ENCODE results near the gene PKD1L1. TPM values are rescaled to one million over a fixed set of nuclear protein-coding genes. Genes with fewer than 3 reads are reported as not detected.

The PKD1L1 gene
- total RNA-seq, 2 donors from 2014 or later = 0.40 to 1.2 TPM

GRCh38 chr7:47771990-47772360, 176.3 kb downstream of the PKD1L1 start:
- H3K9ac ChIP-seq (ENCODE audit: low read depth in 2 of 2, low read length in 2 of 2) = no peak overlapping the region
- no peak overlapping the region for H3K4me3 ChIP-seq
- no peaks in the 10 kb centered on the region for H3K4me1 ChIP-seq
- H3K9me3 ChIP-seq = no peaks in the 10 kb centered on the region
- H3K27me3 ChIP-seq = no peaks in the 10 kb centered on the region
- no peak for DNase-seq
- no peak overlapping the region for H3K27ac ChIP-seq
- TF ChIP-seq CTCF (IDR thresholded peaks at IDR 0.05) = no peak
- intact Hi-C loops (cut with DNase I) = no loop called here
- no peaks in the 10 kb centered on the region for H3K36me3 ChIP-seq

- H3K27me3 ChIP-seq = no peaks in the 10 kb centered on the region
- no peak overlapping the region for H3K9ac ChIP-seq (ENCODE audit: low read depth in 2 of 2, low read length in 2 of 2)
- H3K4me3 ChIP-seq = no peak overlapping the region
- intact Hi-C loops (cut with DNase I) = no loop called here
- no peaks in the 10 kb centered on the region for H3K4me1 ChIP-seq
- H3K27ac ChIP-seq = no peak overlapping the region
- TF ChIP-seq CTCF (IDR thresholded peaks at IDR 0.05) = no peak
- no peaks in the 10 kb centered on the region for H3K36me3 ChIP-seq
- no peak for DNase-seq
- no peaks in the 10 kb centered on the region for H3K9me3 ChIP-seq
Observed at GRCh38 chr7:47771336-47771989, 176.8 kb downstream of the PKD1L1 start.

GRCh38 chr7:47766126-47766525, 182.1 kb downstream of the PKD1L1 start:
- H3K9ac ChIP-seq (ENCODE audit: low read depth in 2 of 2, low read length in 2 of 2) = no peak overlapping the region
- no peak overlapping the region for H3K4me3 ChIP-seq
- no peaks in the 10 kb centered on the region for H3K36me3 ChIP-seq
- peaks cover 9% of the 10 kb centered on the region for H3K4me1 ChIP-seq
- no peaks in the 10 kb centered on the region for H3K9me3 ChIP-seq
- no peak for TF ChIP-seq CTCF (IDR thresholded peaks at IDR 0.05)
- intact Hi-C loops (cut with DNase I) = no loop called here
- DNase-seq = no peak
- H3K27ac ChIP-seq = no peak overlapping the region
- H3K27me3 ChIP-seq = no peaks in the 10 kb centered on the region

GRCh38 chr7:47765373-47765979, 182.8 kb downstream of the PKD1L1 start:
- no peak overlapping the region for H3K4me3 ChIP-seq
- no peak for TF ChIP-seq CTCF (IDR thresholded peaks at IDR 0.05)
- peaks cover 9% of the 10 kb centered on the region for H3K4me1 ChIP-seq
- no peak overlapping the region for H3K27ac ChIP-seq
- intact Hi-C loops (cut with DNase I) = no loop called here
- H3K9ac ChIP-seq (ENCODE audit: low read depth in 2 of 2, low read length in 2 of 2) = no peak overlapping the region
- DNase-seq = no peak
- H3K9me3 ChIP-seq = no peaks in the 10 kb centered on the region
- H3K27me3 ChIP-seq = no peaks in the 10 kb centered on the region
- H3K36me3 ChIP-seq = no peaks in the 10 kb centered on the region

- no peaks in the 10 kb centered on the region for H3K9me3 ChIP-seq
- no peak for TF ChIP-seq CTCF (IDR thresholded peaks at IDR 0.05)
- no peak overlapping the region for H3K27ac ChIP-seq
- H3K4me1 ChIP-seq = peaks cover 9% of the 10 kb centered on the region
- intact Hi-C loops (cut with DNase I) = no loop called here
- no peak overlapping the region for H3K9ac ChIP-seq (ENCODE audit: low read depth in 2 of 2, low read length in 2 of 2)
- no peaks in the 10 kb centered on the region for H3K36me3 ChIP-seq
- no peaks in the 10 kb centered on the region for H3K27me3 ChIP-seq
- DNase-seq = no peak
- H3K4me3 ChIP-seq = no peak overlapping the region
Observed at GRCh38 chr7:47764746-47765145, 183.5 kb downstream of the PKD1L1 start.
